Lower lobe of right lung (tissue), 2 donors: ENCODE data around the gene NAALADL2. TPM values are rescaled to one million over a fixed set of nuclear protein-coding genes. Genes with fewer than 3 reads are reported as not detected.

ENCODE experiments used
- ATAC-seq, 2 donors: fragments of 200-7000 bp; cut with Tn5 transposase; one replicate each; pipeline ENCODE4 v1.9.1; 2020 to 2022; ENCODE audit warnings: mild to moderate bottlenecking in 2 of 2, moderate library complexity in 2 of 2
- DNase-seq: peaks from one replicate; pipeline ENCODE4 v3.0.0-alpha.2; 2020
- H3K27ac ChIP-seq: fragments of 200-600 bp; one replicate; pipeline ENCODE4 v1.8.0; 2022
- H3K27me3 ChIP-seq: fragments of 200-600 bp; one replicate; pipeline ENCODE4 v1.8.0; 2022; ENCODE audit warnings: low read depth
- H3K36me3 ChIP-seq: fragments of 200-600 bp; one replicate; pipeline ENCODE4 v1.8.0; 2022; ENCODE audit warnings: mild to moderate bottlenecking
- H3K4me1 ChIP-seq: fragments of 200-600 bp; one replicate; pipeline ENCODE4 v1.8.0; 2022
- H3K4me3 ChIP-seq: fragments of 200-600 bp; one replicate; pipeline ENCODE4 v1.8.0; 2022; ENCODE audit warnings: mild to moderate bottlenecking
- H3K9me3 ChIP-seq: fragments of 200-600 bp; one replicate; pipeline ENCODE4 v1.8.0; 2022
- CTCF ChIP-seq: fragments of 200-600 bp; IDR thresholded peaks from one replicate; pipeline ENCODE4 v1.8.0; 2022; ENCODE audit warnings: antibody characterized with exemption, mild to moderate bottlenecking
- intact Hi-C: fragments of 100-400 bp; cut with DNase I; formaldehyde crosslinking; loops from one replicate; pipeline ENCODE4 v1.11.0; 2022
- total RNA-seq: library from RNA; stranded (reverse); fragmentation: NEBNext Ultra II Directional; extraction: Animal tissue kit (Norgen Biotek cat#: 25700); gene quantifications from one replicate; pipeline ENCODE4 v1.2.1, GENCODE V29; 2021
- donor health status: DM: no; HTN: yes; CAD: no; lungs with severe emphysema.

Gene NAALADL2
- total RNA-seq, 1 donor from 2014 or later: 9.8 TPM

GRCh38 chr3:175399156-175399840, 540.2 kb downstream of the NAALADL2 start:
- ATAC-seq: no peak
- no peaks in the 10 kb centered on the region for H3K4me1 ChIP-seq
- no peaks in the 10 kb centered on the region for H3K36me3 ChIP-seq

GRCh38 chr3:175404027-175404426, 544.9 kb downstream of the NAALADL2 start:
- H3K4me1 ChIP-seq: no peaks in the 10 kb centered on the region
- H3K9me3 ChIP-seq: no peaks in the 10 kb centered on the region
- H3K36me3 ChIP-seq: no peaks in the 10 kb centered on the region
- H3K4me3 ChIP-seq: no peak overlapping the region
- intact Hi-C loops: no loop called here
- no peaks in the 10 kb centered on the region for H3K27me3 ChIP-seq
- ATAC-seq (no peak), DNase-seq (no peak)
- no peak overlapping the region for H3K27ac ChIP-seq
- TF ChIP-seq CTCF: no peak

More at GRCh38 chr3:175399156-175399840, 540.2 kb downstream of the NAALADL2 start:
- H3K27me3 ChIP-seq: no peaks in the 10 kb centered on the region
- H3K9me3 ChIP-seq: no peaks in the 10 kb centered on the region
- no peak for TF ChIP-seq CTCF
- DNase-seq: no peak
- intact Hi-C loops: no loop called here
- no peak overlapping the region for H3K4me3 ChIP-seq
- H3K27ac ChIP-seq: no peak overlapping the region

GRCh38 chr3:175404621-175405020, 545.5 kb downstream of the NAALADL2 start:
- no peaks in the 10 kb centered on the region for H3K36me3 ChIP-seq
- no peak for DNase-seq
- intact Hi-C loops: no loop called here
- no peak for TF ChIP-seq CTCF
- no peaks in the 10 kb centered on the region for H3K9me3 ChIP-seq
- no peaks in the 10 kb centered on the region for H3K4me1 ChIP-seq
- ATAC-seq: no peak
- H3K27me3 ChIP-seq: no peaks in the 10 kb centered on the region
- H3K27ac ChIP-seq: no peak overlapping the region
- no peak overlapping the region for H3K4me3 ChIP-seq

- intact Hi-C loops: no loop called here
- Histone ChIP-seq H3K27me3 (no peaks in the 10 kb centered on the region), H3K9me3 (no peaks in the 10 kb centered on the region), H3K36me3 (no peaks in the 10 kb centered on the region), H3K27ac (no peak overlapping the region), H3K4me3 (no peak overlapping the region), H3K4me1 (no peaks in the 10 kb centered on the region)
- DNase-seq (no peak), ATAC-seq (no peak)
- no peak for TF ChIP-seq CTCF
Measured at GRCh38 chr3:175410251-175410650, 551.1 kb downstream of the NAALADL2 start.

GRCh38 chr3:175411405-175411804, 552.3 kb downstream of the NAALADL2 start:
- H3K9me3 ChIP-seq: no peaks in the 10 kb centered on the region
- H3K27me3 ChIP-seq: no peaks in the 10 kb centered on the region
- H3K4me1 ChIP-seq: no peaks in the 10 kb centered on the region
- TF ChIP-seq CTCF: no peak
- DNase-seq: no peak
- H3K27ac ChIP-seq: no peak overlapping the region
- no peak for ATAC-seq
- H3K4me3 ChIP-seq: no peak overlapping the region
- intact Hi-C loops: no loop called here
- H3K36me3 ChIP-seq: no peaks in the 10 kb centered on the region
